ENCODE measurements around the gene COPZ1.

COPZ1 gene

GRCh38 chr12:54285150-54286041 is 39.5 kb upstream of the COPZ1 start:
- Histone ChIP-seq H3K18ac (ENCODE audit: low read length) (no peak overlapping the region), H3K23ac (ENCODE audit: low read length) (no peak overlapping the region), H2BK5ac (ENCODE audit: low read length) (no peak overlapping the region), H3K4me3 (ENCODE audit: low read length) (no peak overlapping the region), H4K8ac (ENCODE audit: low read depth, low read length) (no peak overlapping the region), H3K4me2 (ENCODE audit: low read length) (no peak overlapping the region), H3K79me1 (ENCODE audit: low read length) (no peaks in the 10 kb centered on the region), H2AK5ac (ENCODE audit: low read length) (no peak overlapping the region), H3K36me3 (ENCODE audit: control insufficient read depth, insufficient read depth, low read length) (peaks cover 22% of the 10 kb centered on the region), H3K56ac (ENCODE audit: low read length) (no peak overlapping the region), H3K4ac (ENCODE audit: low read depth, low read length) (no peak overlapping the region), H3K27ac (ENCODE audit: low read depth, low read length) (no peak overlapping the region), H2BK15ac (replicated peaks; ENCODE audit: low read depth) (no peak overlapping the region), H3K4me1 (ENCODE audit: control insufficient read depth, low read depth, low read length) (no peaks in the 10 kb centered on the region), H4K5ac (ENCODE audit: low read length) (no peak overlapping the region), H2BK120ac (ENCODE audit: low read depth, low read length) (no peak overlapping the region), H3K27me3 (ENCODE audit: insufficient read depth, low read length, poor library complexity) (no peaks in the 10 kb centered on the region), H3K9ac (ENCODE audit: low read length) (peak overlapping the region; percentile 31), H3K79me2 (ENCODE audit: control insufficient read depth, insufficient read depth, low read length) (peaks cover 38% of the 10 kb centered on the region)
- WGBS (ENCODE audit: extremely low coverage, insufficient coverage, low lambda C conversion rate): no CpG with 5 or more reads among the region's 5 CpGs
- DNase-seq: no peak

GRCh38 chr12:54286042-54287030 is 38.6 kb upstream of the COPZ1 start:
- no peak overlapping the region for H3K9ac ChIP-seq (ENCODE audit: low read length)
- no peak overlapping the region for H2AK5ac ChIP-seq (ENCODE audit: low read length)
- no peak overlapping the region for H3K4me2 ChIP-seq (ENCODE audit: low read length)
- no peak overlapping the region for H3K27ac ChIP-seq (ENCODE audit: low read depth, low read length)
- no peak overlapping the region for H4K5ac ChIP-seq (ENCODE audit: low read length)
- peaks cover 22% of the 10 kb centered on the region for H3K36me3 ChIP-seq (ENCODE audit: control insufficient read depth, insufficient read depth, low read length)
- H2BK120ac ChIP-seq (ENCODE audit: low read depth, low read length): no peak overlapping the region
- H3K56ac ChIP-seq (ENCODE audit: low read length): no peak overlapping the region
- H3K4me3 ChIP-seq (ENCODE audit: low read length): no peak overlapping the region
- no peak overlapping the region for H3K4ac ChIP-seq (ENCODE audit: low read depth, low read length)
- no peak overlapping the region for H2BK5ac ChIP-seq (ENCODE audit: low read length)
- no peak overlapping the region for H3K18ac ChIP-seq (ENCODE audit: low read length)
- DNase-seq: no peak
- H4K8ac ChIP-seq (ENCODE audit: low read depth, low read length): no peak overlapping the region
- no CpG with 5 or more reads among the region's 12 CpGs for WGBS (ENCODE audit: extremely low coverage, insufficient coverage, low lambda C conversion rate)
- no peak overlapping the region for H3K23ac ChIP-seq (ENCODE audit: low read length)
- H3K79me2 ChIP-seq (ENCODE audit: control insufficient read depth, insufficient read depth, low read length): peaks cover 30% of the 10 kb centered on the region
- H2BK15ac ChIP-seq (replicated peaks; ENCODE audit: low read depth): no peak overlapping the region
- H3K79me1 ChIP-seq (ENCODE audit: low read length): no peaks in the 10 kb centered on the region
- no peaks in the 10 kb centered on the region for H3K4me1 ChIP-seq (ENCODE audit: control insufficient read depth, low read depth, low read length)
- H3K27me3 ChIP-seq (ENCODE audit: insufficient read depth, low read length, poor library complexity): no peaks in the 10 kb centered on the region

- no peak overlapping the region for H2BK15ac ChIP-seq (replicated peaks; ENCODE audit: low read depth)
- no CpG with 5 or more reads among the region's 8 CpGs for WGBS (ENCODE audit: extremely low coverage, insufficient coverage, low lambda C conversion rate)
- no peaks in the 10 kb centered on the region for H3K27me3 ChIP-seq (ENCODE audit: insufficient read depth, low read length, poor library complexity)
- no peak overlapping the region for H3K4me2 ChIP-seq (ENCODE audit: low read length)
- no peak overlapping the region for H3K9ac ChIP-seq (ENCODE audit: low read length)
- no peak overlapping the region for H3K4me3 ChIP-seq (ENCODE audit: low read length)
- no peak overlapping the region for H3K56ac ChIP-seq (ENCODE audit: low read length)
- DNase-seq: peak; percentile 16
- no peak overlapping the region for H3K18ac ChIP-seq (ENCODE audit: low read length)
- no peaks in the 10 kb centered on the region for H3K79me1 ChIP-seq (ENCODE audit: low read length)
- no peak overlapping the region for H2BK120ac ChIP-seq (ENCODE audit: low read depth, low read length)
- H3K4ac ChIP-seq (ENCODE audit: low read depth, low read length): no peak overlapping the region
- H3K23ac ChIP-seq (ENCODE audit: low read length): no peak overlapping the region
- H3K79me2 ChIP-seq (ENCODE audit: control insufficient read depth, insufficient read depth, low read length): peaks cover 19% of the 10 kb centered on the region
- H2BK5ac ChIP-seq (ENCODE audit: low read length): no peak overlapping the region
- H2AK5ac ChIP-seq (ENCODE audit: low read length): no peak overlapping the region
- H4K8ac ChIP-seq (ENCODE audit: low read depth, low read length): no peak overlapping the region
- H4K5ac ChIP-seq (ENCODE audit: low read length): no peak overlapping the region
- H3K4me1 ChIP-seq (ENCODE audit: control insufficient read depth, low read depth, low read length): no peaks in the 10 kb centered on the region
- no peak overlapping the region for H3K27ac ChIP-seq (ENCODE audit: low read depth, low read length)
- peaks cover 21% of the 10 kb centered on the region for H3K36me3 ChIP-seq (ENCODE audit: control insufficient read depth, insufficient read depth, low read length)
Observed at GRCh38 chr12:54287261-54288157, 37.4 kb upstream of the COPZ1 start.

GRCh38 chr12:54292083-54292930 is 32.6 kb upstream of the COPZ1 start:
- WGBS (ENCODE audit: extremely low coverage, insufficient coverage, low lambda C conversion rate): no CpG with 5 or more reads among the region's 30 CpGs
- Histone ChIP-seq H3K4ac (ENCODE audit: low read depth, low read length) (no peak overlapping the region), H3K27me3 (ENCODE audit: insufficient read depth, low read length, poor library complexity) (no peaks in the 10 kb centered on the region), H3K4me2 (ENCODE audit: low read length) (no peak overlapping the region), H3K9ac (ENCODE audit: low read length) (no peak overlapping the region), H3K4me3 (ENCODE audit: low read length) (no peak overlapping the region), H3K23ac (ENCODE audit: low read length) (no peak overlapping the region), H2BK120ac (ENCODE audit: low read depth, low read length) (no peak overlapping the region), H3K79me1 (ENCODE audit: low read length) (no peaks in the 10 kb centered on the region), H3K27ac (ENCODE audit: low read depth, low read length) (no peak overlapping the region), H2AK5ac (ENCODE audit: low read length) (no peak overlapping the region), H2BK15ac (replicated peaks; ENCODE audit: low read depth) (no peak overlapping the region), H4K8ac (ENCODE audit: low read depth, low read length) (no peak overlapping the region), H3K79me2 (ENCODE audit: control insufficient read depth, insufficient read depth, low read length) (no peaks in the 10 kb centered on the region), H2BK5ac (ENCODE audit: low read length) (no peak overlapping the region), H3K18ac (ENCODE audit: low read length) (no peak overlapping the region), H4K5ac (ENCODE audit: low read length) (no peak overlapping the region), H3K36me3 (ENCODE audit: control insufficient read depth, insufficient read depth, low read length) (peaks cover 2% of the 10 kb centered on the region), H3K56ac (ENCODE audit: low read length) (no peak overlapping the region), H3K4me1 (ENCODE audit: control insufficient read depth, low read depth, low read length) (no peaks in the 10 kb centered on the region)
- no peak for DNase-seq

- H3K18ac ChIP-seq (ENCODE audit: low read length): no peak overlapping the region
- no peak overlapping the region for H3K4me3 ChIP-seq (ENCODE audit: low read length)
- no peaks in the 10 kb centered on the region for H3K79me2 ChIP-seq (ENCODE audit: control insufficient read depth, insufficient read depth, low read length)
- no peaks in the 10 kb centered on the region for H3K36me3 ChIP-seq (ENCODE audit: control insufficient read depth, insufficient read depth, low read length)
- H3K27ac ChIP-seq (ENCODE audit: low read depth, low read length): no peak overlapping the region
- H3K4ac ChIP-seq (ENCODE audit: low read depth, low read length): no peak overlapping the region
- no peak overlapping the region for H2BK5ac ChIP-seq (ENCODE audit: low read length)
- no peaks in the 10 kb centered on the region for H3K4me1 ChIP-seq (ENCODE audit: control insufficient read depth, low read depth, low read length)
- no peak overlapping the region for H3K9ac ChIP-seq (ENCODE audit: low read length)
- H4K5ac ChIP-seq (ENCODE audit: low read length): no peak overlapping the region
- no peak overlapping the region for H2AK5ac ChIP-seq (ENCODE audit: low read length)
- no peak overlapping the region for H3K4me2 ChIP-seq (ENCODE audit: low read length)
- no peak overlapping the region for H3K23ac ChIP-seq (ENCODE audit: low read length)
- H3K79me1 ChIP-seq (ENCODE audit: low read length): no peaks in the 10 kb centered on the region
- no peak overlapping the region for H3K56ac ChIP-seq (ENCODE audit: low read length)
- DNase-seq: no peak
- no peaks in the 10 kb centered on the region for H3K27me3 ChIP-seq (ENCODE audit: insufficient read depth, low read length, poor library complexity)
- H4K8ac ChIP-seq (ENCODE audit: low read depth, low read length): no peak overlapping the region
- no CpG with 5 or more reads among the region's 7 CpGs for WGBS (ENCODE audit: extremely low coverage, insufficient coverage, low lambda C conversion rate)
- no peak overlapping the region for H2BK120ac ChIP-seq (ENCODE audit: low read depth, low read length)
- H2BK15ac ChIP-seq (replicated peaks; ENCODE audit: low read depth): no peak overlapping the region
Observed at GRCh38 chr12:54292931-54293241, 32.0 kb upstream of the COPZ1 start.
